Measurements from ENCODE around the gene SRRM3. TPM values are rescaled to one million over a fixed set of nuclear protein-coding genes. Genes with fewer than 3 reads are reported as not detected.
A peak's percentile ranks its signal among the peaks of the same experiment; 100 is the strongest.

SRRM3 gene
- polyA plus RNA-seq, 1 donor from 2014 or later: 34.9 TPM

- Histone ChIP-seq H3K79me2 (replicated peaks; ENCODE audit: insufficient read depth, low read length) (no peaks in the 10 kb centered on the region), H3K27me3 (ENCODE audit: insufficient read depth, low read depth, low read length) (peaks cover 18% of the 10 kb centered on the region), H3K27ac (ENCODE audit: low read length) (no peak within 1 kb of the TSS), H3K36me3 (ENCODE audit: insufficient read depth, low read length) (no peaks in the 10 kb centered on the region), H3K9me3 (ENCODE audit: low read length) (no peaks in the 10 kb centered on the region), H3K4me2 (ENCODE audit: low read length) (peak within 1 kb of the TSS; percentile 48), H2AFZ (ENCODE audit: low read depth, low read length) (peak within 1 kb of the TSS; percentile 21), H3K9ac (ENCODE audit: low read length) (peak within 1 kb of the TSS; percentile 32), H3K9me2 (ENCODE audit: insufficient read depth, low read length) (no peaks in the 10 kb centered on the region), H3F3A (ENCODE audit: insufficient read depth, low read length, poor library complexity, severe bottlenecking) (no peaks in the 10 kb centered on the region), H4K20me1 (ENCODE audit: insufficient read depth) (no peaks in the 10 kb centered on the region), H3K4me3 (ENCODE audit: low read length) (peak within 1 kb of the TSS; percentile 66)
- TF ChIP-seq MXI1 (conservative IDR thresholded peaks at IDR 0.05; ENCODE audit: poor library complexity, severe bottlenecking) (peak; percentile 26), POLR2AphosphoS5 (IDR thresholded peaks at IDR 0.05) (peak; percentile 6), EZH2 (IDR thresholded peaks at IDR 0.05; ENCODE audit: borderline replicate concordance, insufficient read depth, low read length, poor library complexity, severe bottlenecking) (no peak), TAF1 (IDR thresholded peaks at IDR 0.05; ENCODE audit: low read depth) (no peak), SMC3 (conservative IDR thresholded peaks at IDR 0.05; ENCODE audit: poor library complexity) (no peak), REST (IDR thresholded peaks at IDR 0.05; ENCODE audit: borderline replicate concordance) (no peak), RAD21 (conservative IDR thresholded peaks at IDR 0.05) (peak; percentile 12), EP300 (conservative IDR thresholded peaks at IDR 0.05; ENCODE audit: poor library complexity, severe bottlenecking) (no peak)
- TF ChIP-seq, protein P1, sequence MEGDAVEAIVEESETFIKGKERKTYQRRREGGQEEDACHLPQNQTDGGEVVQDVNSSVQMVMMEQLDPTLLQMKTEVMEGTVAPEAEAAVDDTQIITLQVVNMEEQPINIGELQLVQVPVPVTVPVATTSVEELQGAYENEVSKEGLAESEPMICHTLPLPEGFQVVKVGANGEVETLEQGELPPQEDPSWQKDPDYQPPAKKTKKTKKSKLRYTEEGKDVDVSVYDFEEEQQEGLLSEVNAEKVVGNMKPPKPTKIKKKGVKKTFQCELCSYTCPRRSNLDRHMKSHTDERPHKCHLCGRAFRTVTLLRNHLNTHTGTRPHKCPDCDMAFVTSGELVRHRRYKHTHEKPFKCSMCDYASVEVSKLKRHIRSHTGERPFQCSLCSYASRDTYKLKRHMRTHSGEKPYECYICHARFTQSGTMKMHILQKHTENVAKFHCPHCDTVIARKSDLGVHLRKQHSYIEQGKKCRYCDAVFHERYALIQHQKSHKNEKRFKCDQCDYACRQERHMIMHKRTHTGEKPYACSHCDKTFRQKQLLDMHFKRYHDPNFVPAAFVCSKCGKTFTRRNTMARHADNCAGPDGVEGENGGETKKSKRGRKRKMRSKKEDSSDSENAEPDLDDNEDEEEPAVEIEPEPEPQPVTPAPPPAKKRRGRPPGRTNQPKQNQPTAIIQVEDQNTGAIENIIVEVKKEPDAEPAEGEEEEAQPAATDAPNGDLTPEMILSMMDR (IDR thresholded peaks at IDR 0.05; ENCODE audit: poor library complexity, severe bottlenecking): no peak
Measured at GRCh38 chr7:76302347-76303201, 100.9 kb downstream of the SRRM3 start, which contains the start of gene HSPB1. Gene HSPB1, plus strand, starts transcription at chr7:76302673. Its CDS starts 40 bp downstream, at chr7:76302713.

DNA sequence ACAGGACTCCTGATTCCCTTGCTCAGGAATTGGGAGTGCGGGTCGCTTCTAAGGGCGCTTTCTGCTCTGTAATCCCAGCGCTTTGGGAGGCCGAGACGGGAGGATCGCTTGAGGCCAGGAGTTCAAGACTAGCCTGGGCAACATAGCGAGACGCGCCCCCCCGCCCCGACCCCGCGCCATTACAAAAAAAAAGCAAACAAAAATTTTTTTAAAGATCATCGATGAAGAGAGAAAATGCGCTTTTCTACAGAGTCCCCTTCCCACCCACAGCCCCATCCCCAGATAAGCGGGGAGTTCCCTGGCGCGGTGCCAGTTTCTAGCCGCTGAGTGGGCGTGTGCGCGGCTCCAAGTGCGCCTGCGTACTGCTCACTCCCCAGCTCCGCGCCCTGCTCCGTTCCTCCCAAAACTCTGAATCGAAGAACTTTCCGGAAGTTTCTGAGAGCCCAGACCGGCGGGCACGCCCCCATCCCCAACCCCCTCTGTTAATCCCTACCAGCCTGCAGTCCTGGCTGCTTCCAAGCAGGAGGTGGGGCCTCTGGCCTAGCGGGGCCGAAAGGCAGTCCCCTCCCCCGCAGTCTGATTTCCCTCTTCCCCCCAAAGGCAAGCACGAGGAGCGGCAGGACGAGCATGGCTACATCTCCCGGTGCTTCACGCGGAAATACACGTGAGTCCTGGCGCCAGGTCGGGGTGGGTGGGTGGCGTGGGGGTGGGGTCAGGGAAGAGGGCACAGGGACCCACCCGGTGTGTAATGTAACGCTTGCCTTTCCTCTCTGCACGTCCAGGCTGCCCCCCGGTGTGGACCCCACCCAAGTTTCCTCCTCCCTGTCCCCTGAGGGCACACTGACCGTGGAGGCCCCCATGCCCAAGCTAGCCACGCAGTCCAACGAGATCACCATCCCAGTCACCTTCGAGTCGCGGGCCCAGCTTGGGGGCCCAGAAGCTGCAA lies 101.8 kb downstream of the SRRM3 start:
- H3K9me3 ChIP-seq (ENCODE audit: low read length): no peaks in the 10 kb centered on the region
- H3K4me3 ChIP-seq (ENCODE audit: low read length): peak overlapping the region; percentile 66
- no peak for TF ChIP-seq POLR2AphosphoS5 (IDR thresholded peaks at IDR 0.05)
- TF ChIP-seq TAF1 (IDR thresholded peaks at IDR 0.05; ENCODE audit: low read depth): no peak
- TF ChIP-seq, protein P1 (IDR thresholded peaks at IDR 0.05; ENCODE audit: poor library complexity, severe bottlenecking): no peak
- H3K27me3 ChIP-seq (ENCODE audit: insufficient read depth, low read depth, low read length): peaks cover 18% of the 10 kb centered on the region
- H3K4me2 ChIP-seq (ENCODE audit: low read length): no peak overlapping the region
- no peak overlapping the region for H2AFZ ChIP-seq (ENCODE audit: low read depth, low read length)
- no peaks in the 10 kb centered on the region for H3K79me2 ChIP-seq (replicated peaks; ENCODE audit: insufficient read depth, low read length)
- no peaks in the 10 kb centered on the region for H3K9me2 ChIP-seq (ENCODE audit: insufficient read depth, low read length)
- no peaks in the 10 kb centered on the region for H4K20me1 ChIP-seq (ENCODE audit: insufficient read depth)
- H3K27ac ChIP-seq (ENCODE audit: low read length): no peak overlapping the region
- H3F3A ChIP-seq (ENCODE audit: insufficient read depth, low read length, poor library complexity, severe bottlenecking): no peaks in the 10 kb centered on the region
- peak overlapping the region; percentile 32 for H3K9ac ChIP-seq (ENCODE audit: low read length)
- H3K36me3 ChIP-seq (ENCODE audit: insufficient read depth, low read length): no peaks in the 10 kb centered on the region

Data from neural cell (in vitro differentiated cells).